GM23248 (cell line): ENCODE measurements around the gene ZNF500. TPM values are rescaled to one million over a fixed set of nuclear protein-coding genes. Genes with fewer than 3 reads are reported as not detected.
A peak's percentile ranks its signal among the peaks of the same experiment; 100 is the strongest.

ENCODE experiments used
- DNase-seq: peaks from one replicate; pipeline ENCODE4 v3.0.0-alpha.2; 2015
- H2AFZ ChIP-seq: fragments of 200-600 bp; sonication (generic); 2 replicates; pipeline ENCODE4 v1.6.1; 2016; ENCODE audit warnings: antibody characterized with exemption
- H3F3A ChIP-seq: fragments of 200-600 bp; sonication (generic); 2 replicates; pipeline ENCODE4 v1.6.1; 2016; ENCODE audit warnings: mild to moderate bottlenecking, antibody characterized with exemption, mixed run types; ENCODE audit not compliant: insufficient read depth
- H3K27ac ChIP-seq: fragments of 200-600 bp; sonication (generic); 2 replicates; pipeline ENCODE4 v1.5.1; 2016; ENCODE audit warnings: mild to moderate bottlenecking
- H3K27me3 ChIP-seq: fragments of 200-600 bp; sonication (generic); replicated peaks from 2 replicates; pipeline ENCODE4 v1.6.1; 2016; ENCODE audit warnings: mild to moderate bottlenecking; ENCODE audit not compliant: insufficient read depth
- H3K36me3 ChIP-seq: fragments of 200-600 bp; sonication (generic); 2 replicates; pipeline ENCODE4 v1.6.1; 2016; ENCODE audit warnings: low read depth, mild to moderate bottlenecking
- H3K4me1 ChIP-seq: fragments of 200-600 bp; sonication (generic); 2 replicates; pipeline ENCODE4 v1.6.1; 2016; ENCODE audit warnings: mild to moderate bottlenecking; ENCODE audit not compliant: insufficient read depth
- H3K4me2 ChIP-seq: fragments of 200-600 bp; sonication (generic); one replicate; pipeline ENCODE4 v1.6.1; 2016; ENCODE audit warnings: mild to moderate bottlenecking; ENCODE audit not compliant: unreplicated experiment
- H3K4me3 ChIP-seq: fragments of 200-600 bp; sonication (generic); 2 replicates; pipeline ENCODE4 v1.5.1; 2016; ENCODE audit warnings: mild to moderate bottlenecking
- H3K79me2 ChIP-seq: fragments of 200-600 bp; sonication (generic); 2 replicates; pipeline ENCODE4 v1.6.1; 2016; ENCODE audit warnings: mild to moderate bottlenecking; ENCODE audit not compliant: insufficient read depth
- H3K9ac ChIP-seq: fragments of 200-600 bp; sonication (generic); 2 replicates; pipeline ENCODE4 v1.6.1; 2016; ENCODE audit warnings: mild to moderate bottlenecking
- H3K9me2 ChIP-seq: fragments of 200-600 bp; sonication (generic); 2 replicates; pipeline ENCODE4 v1.6.1; 2016; ENCODE audit warnings: mixed run types, mild to moderate bottlenecking, moderate library complexity; ENCODE audit not compliant: insufficient read depth
- H3K9me3 ChIP-seq: fragments of 200-600 bp; sonication (generic); one replicate; pipeline ENCODE4 v1.6.1; 2017; ENCODE audit warnings: low read depth
- H4K20me1 ChIP-seq: fragments of 200-600 bp; sonication (generic); 2 replicates; pipeline ENCODE4 v1.6.0; 2016; ENCODE audit not compliant: insufficient read depth
- EZH2 ChIP-seq: fragments of 200-600 bp; sonication (generic); IDR thresholded peaks from 2 replicates; pipeline ENCODE4 v1.6.1; 2018; ENCODE audit warnings: antibody characterized with exemption, mild to moderate bottlenecking; ENCODE audit not compliant: insufficient read depth, poor library complexity, severe bottlenecking
- EZH2phosphoT487 ChIP-seq: fragments of 200-600 bp; sonication (generic); IDR thresholded peaks from 2 replicates; pipeline ENCODE4 v1.6.1; 2018; ENCODE audit warnings: antibody characterized with exemption, moderate library complexity, mild to moderate bottlenecking, low read depth; ENCODE audit not compliant: insufficient read depth
- WGBS, 2 experiments: methylation state at CpG; one replicate each; pipeline ENCODE4 v1.1.6; 2015 to 2017; ENCODE audit warnings: low lambda C conversion rate in 2 of 2, low coverage in 1 of 2; ENCODE audit errors: missing lambda C conversion rate in 2 of 2; 5-methylcytosine and 5-hydroxymethylcytosine counted together
- in situ Hi-C: fragments of 300-500 bp; cut with MboI; formaldehyde crosslinking; loops from 2 replicates; pipeline ENCODE4 v1.15.0; 2020
- polyA plus RNA-seq: library from polyadenylated mRNA; unstranded; fragments of >200 nt; fragmentation: Nextera tagmentation; extraction: Ambion mirVana; gene quantifications from 2 replicates; pipeline ENCODE4 v1.2.1, GENCODE V29; 2016
- total RNA-seq: library from RNA; depleted of rRNA; stranded (reverse); fragments of >200 nt; shearing (Covaris generic); gene quantifications from 2 replicates; pipeline ENCODE4 v1.2.3, GENCODE V29; 2014; rRNA removed

The ZNF500 gene
- total RNA-seq (12.3 and 19.0 TPM in 2 replicates), polyA plus RNA-seq (7.4 and 8.8 TPM in 2 replicates)

DNA sequence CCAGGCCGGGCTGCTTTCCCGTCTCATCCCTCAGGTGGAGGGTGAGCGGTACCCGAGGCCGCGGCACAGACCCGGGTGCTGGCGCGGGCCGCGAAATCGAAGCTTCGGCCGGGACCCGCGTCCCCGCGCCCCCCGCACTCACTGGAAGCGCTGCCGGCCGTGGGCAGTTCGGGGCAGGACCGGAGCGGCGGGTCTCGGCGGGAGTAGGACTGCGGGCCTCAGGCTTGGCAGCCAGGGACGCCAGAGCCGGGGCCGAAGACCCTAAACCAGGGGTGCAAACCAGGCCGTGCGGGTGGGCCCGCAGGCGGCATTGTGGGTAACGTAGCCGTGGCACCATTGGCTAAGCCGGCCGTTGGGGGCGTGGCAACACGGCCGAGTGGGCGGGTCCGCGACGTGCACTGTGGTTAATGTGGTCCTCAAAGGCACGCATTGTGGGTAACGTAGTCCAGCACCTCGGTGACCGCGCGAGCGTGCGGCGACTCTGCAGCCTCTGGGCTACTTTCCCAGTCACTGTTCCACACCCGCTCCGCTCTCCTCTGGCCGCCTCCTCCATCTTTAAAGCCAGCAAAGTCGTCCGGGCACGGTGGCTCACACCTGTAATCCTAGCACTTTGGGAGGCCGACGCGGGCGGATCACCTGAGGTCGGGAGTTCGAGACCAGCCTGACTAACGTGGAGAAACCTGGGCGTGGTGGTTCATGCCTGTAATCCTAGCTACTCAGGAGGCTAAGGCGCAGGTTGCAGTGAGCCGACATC, at the start of gene ZNF500:
Gene ZNF500, minus strand, starts transcription at position 288 of the 754 bp plus-strand sequence. CDS start 1,184 bp downstream, outside the sequence.
- H3F3A ChIP-seq: peaks cover 8% of the 10 kb centered on the region; the same call in 1 of the 2 replicates
- TF ChIP-seq EZH2 (no peak), EZH2phosphoT487 (no peak)
- H3K4me1 ChIP-seq: peaks cover 5% of the 10 kb centered on the region
- peak; percentile 99 for DNase-seq
- H3K9ac ChIP-seq: peak within 1 kb of the TSS; percentile 97
- 5% methylated on average over 46 to 71 of the region's 72 CpGs for WGBS, 2 experiments
- no peaks in the 10 kb centered on the region for H3K27me3 ChIP-seq
- 0 out of 2 replicates have a peak, but pooled peaks cover 4% of the 10 kb centered on the region for H3K36me3 ChIP-seq
- peak within 1 kb of the TSS; percentile 89 for H3K4me2 ChIP-seq
- H3K4me3 ChIP-seq: peak within 1 kb of the TSS; percentile 91
- no peaks in the 10 kb centered on the region for H4K20me1 ChIP-seq
- in situ Hi-C loops: no loop called here
- H3K79me2 ChIP-seq: peaks cover 41% of the 10 kb centered on the region
- H2AFZ ChIP-seq: peak within 1 kb of the TSS; percentile 95
- H3K9me3 ChIP-seq: no peaks in the 10 kb centered on the region
- H3K9me2 ChIP-seq: no peaks in the 10 kb centered on the region
- peak within 1 kb of the TSS; percentile 80 for H3K27ac ChIP-seq

DNA sequence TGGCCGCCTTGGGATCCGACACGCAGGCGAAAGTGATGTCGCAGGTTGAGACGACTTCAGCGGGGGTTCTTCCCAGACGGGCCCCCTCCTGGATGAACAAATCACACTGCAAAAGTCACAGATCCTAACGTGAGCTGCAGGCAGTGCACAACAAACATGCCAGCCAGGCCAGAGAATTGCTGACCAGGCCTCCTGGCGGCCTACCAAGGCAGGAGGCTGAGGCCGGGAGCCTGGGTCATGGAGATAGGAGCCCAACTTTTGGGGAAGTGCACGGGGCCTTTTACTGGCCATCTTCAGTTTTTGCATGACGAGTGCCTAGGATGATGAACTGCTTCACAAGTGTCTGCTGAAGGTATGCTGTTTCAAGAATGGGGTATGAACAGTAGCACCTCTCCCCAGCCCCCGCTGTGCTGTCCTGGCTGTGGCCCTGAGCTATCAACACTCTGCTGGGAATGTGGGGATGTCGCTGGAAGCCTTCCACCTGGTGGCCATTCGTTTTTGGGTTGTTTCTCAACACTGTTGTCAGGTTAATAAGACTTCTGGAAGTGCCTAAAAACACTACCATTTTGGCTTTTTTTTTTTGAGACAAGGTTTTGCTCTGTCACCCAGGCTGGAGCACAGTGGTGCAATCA, 47.7 kb upstream of the ZNF500 start:
- Histone ChIP-seq H3F3A (no peaks in the 10 kb centered on the region), H3K9ac (no peak overlapping the region), H3K79me2 (no peaks in the 10 kb centered on the region), H3K9me2 (no peaks in the 10 kb centered on the region), H3K27ac (no peak overlapping the region), H3K9me3 (no peaks in the 10 kb centered on the region), H4K20me1 (no peaks in the 10 kb centered on the region), H2AFZ (no peak overlapping the region), H3K4me3 (no peak overlapping the region), H3K36me3 (peaks cover 37% of the 10 kb centered on the region), H3K4me1 (no peaks in the 10 kb centered on the region), H3K27me3 (no peaks in the 10 kb centered on the region), H3K4me2 (no peak overlapping the region)
- no peak for DNase-seq
- WGBS, 2 experiments: 85 to 87% methylated on average over 16 of the region's 16 CpGs
- in situ Hi-C loops: no loop called here
- TF ChIP-seq EZH2phosphoT487 (no peak), EZH2 (no peak)

DNA sequence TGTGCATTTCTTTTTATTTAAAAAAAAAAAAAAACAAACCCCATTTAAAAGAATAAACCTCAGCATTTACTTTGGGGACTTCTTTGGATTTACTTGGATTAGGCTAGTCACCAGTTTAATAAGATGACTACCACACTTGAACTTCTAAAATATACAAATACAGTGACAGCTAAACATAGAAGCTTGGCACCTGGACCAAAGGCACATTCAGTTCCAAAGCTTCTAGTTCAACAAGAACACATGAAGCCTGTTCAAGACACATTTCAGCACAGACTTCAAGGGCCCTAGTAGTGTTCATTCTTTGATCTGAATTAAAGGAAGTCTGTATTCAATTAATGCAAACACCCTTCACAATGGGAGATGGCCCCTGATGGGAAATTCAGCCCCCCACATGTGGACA, 47.1 kb upstream of the ZNF500 start:
- peaks cover 38% of the 10 kb centered on the region for H3K36me3 ChIP-seq

DNA sequence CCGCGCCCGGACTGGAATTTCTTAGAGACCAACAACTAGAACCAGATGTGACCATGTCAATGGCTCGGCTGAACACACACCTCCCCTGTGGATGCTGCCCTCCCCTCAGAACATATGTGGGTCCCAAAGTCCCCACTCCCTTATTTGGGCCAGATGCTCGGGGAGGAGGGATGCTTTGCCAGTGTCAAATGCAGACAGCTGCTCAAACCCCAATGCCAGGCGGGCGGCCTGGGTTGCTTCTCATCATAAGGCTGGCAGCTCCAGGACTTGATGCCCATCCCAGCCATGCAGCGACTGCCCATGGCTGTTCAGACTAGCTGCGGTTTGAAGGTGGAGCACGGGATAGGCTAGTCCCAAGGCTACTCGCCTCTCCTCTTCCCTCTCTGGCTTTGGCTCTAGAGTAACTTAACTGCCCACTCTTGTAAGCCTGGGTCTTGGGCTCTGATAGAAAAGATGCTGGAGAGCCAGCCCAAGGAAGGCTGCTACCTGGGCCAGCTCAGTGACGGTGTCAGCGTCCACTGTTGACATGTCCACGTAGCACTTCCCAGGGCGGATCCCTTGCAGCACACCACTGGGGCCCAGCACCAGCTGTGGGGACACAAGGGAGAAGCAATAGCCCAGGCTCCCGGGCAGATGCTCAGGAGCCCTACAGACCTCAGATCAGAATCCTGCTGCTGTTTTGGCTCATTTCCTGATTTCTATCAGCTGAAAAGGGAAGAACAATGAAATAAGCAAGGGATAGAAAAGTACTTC, 46.5 kb upstream of the ZNF500 start:
- DNase-seq: no peak
- Histone ChIP-seq H3K36me3 (peaks cover 41% of the 10 kb centered on the region), H3K79me2 (no peaks in the 10 kb centered on the region), H3K9ac (no peak overlapping the region), H3K4me2 (no peak overlapping the region), H2AFZ (no peak overlapping the region), H3F3A (peaks cover 3% of the 10 kb centered on the region; the same call in 1 of the 2 replicates), H3K9me3 (no peaks in the 10 kb centered on the region), H3K27ac (no peak overlapping the region), H3K9me2 (no peaks in the 10 kb centered on the region), H3K27me3 (no peaks in the 10 kb centered on the region), H3K4me3 (no peak overlapping the region), H3K4me1 (no peaks in the 10 kb centered on the region), H4K20me1 (no peaks in the 10 kb centered on the region)
- TF ChIP-seq EZH2 (no peak), EZH2phosphoT487 (no peak)
- WGBS, 2 experiments: 88 to 94% methylated on average over 16 of the region's 16 CpGs
- in situ Hi-C loops: no loop called here

More for the DNA sequence above, 47.1 kb upstream of the ZNF500 start:
- in situ Hi-C loops: no loop called here
- H3K4me3 ChIP-seq: no peak overlapping the region
- no peak overlapping the region for H2AFZ ChIP-seq
- no peak overlapping the region for H3K9ac ChIP-seq
- TF ChIP-seq EZH2phosphoT487 (no peak), EZH2 (no peak)
- H3K4me1 ChIP-seq: no peaks in the 10 kb centered on the region
- no peaks in the 10 kb centered on the region for H3F3A ChIP-seq
- no peaks in the 10 kb centered on the region for H3K9me2 ChIP-seq
- H3K4me2 ChIP-seq: no peak overlapping the region
- DNase-seq: no peak
- no peaks in the 10 kb centered on the region for H3K27me3 ChIP-seq
- no peaks in the 10 kb centered on the region for H3K79me2 ChIP-seq
- no peaks in the 10 kb centered on the region for H4K20me1 ChIP-seq
- no peak overlapping the region for H3K27ac ChIP-seq
- H3K9me3 ChIP-seq: no peaks in the 10 kb centered on the region
